ENCODE measurements around the gene STAT4.
A peak's percentile ranks its signal among the peaks of the same experiment; 100 is the strongest.

The STAT4 gene

GRCh38 chr2:191143791-191144190, 7.0 kb downstream of the STAT4 start:
- no peak for DNase-seq

- no peak for DNase-seq
These were observed 21.9 kb downstream of the STAT4 start for GRCh38 chr2:191128911-191129304.

- no peak for DNase-seq
These were observed 22.5 kb downstream of the STAT4 start for GRCh38 chr2:191128172-191128910.

- DNase-seq, result no peak
These were observed 23.6 kb downstream of the STAT4 start for GRCh38 chr2:191127235-191127634.

- peak; percentile 20 for DNase-seq
These were observed 24.3 kb downstream of the STAT4 start for GRCh38 chr2:191126386-191127085.

- no peak for DNase-seq
These were observed 25.1 kb downstream of the STAT4 start for GRCh38 chr2:191125646-191126045.

GRCh38 chr2:191122638-191123294, 28.0 kb downstream of the STAT4 start:
- DNase-seq, result no peak

GRCh38 chr2:191117341-191117740, 33.5 kb downstream of the STAT4 start:
- DNase-seq, result no peak

- DNase-seq, result no peak
These were observed 35.0 kb downstream of the STAT4 start for GRCh38 chr2:191115804-191116203.

- peak; percentile 52 for DNase-seq
These were observed 35.4 kb downstream of the STAT4 start for GRCh38 chr2:191115391-191115790.

GRCh38 chr2:191114403-191114886, 36.3 kb downstream of the STAT4 start:
- DNase-seq, result peak; percentile 8

GRCh38 chr2:191113761-191114160, 37.0 kb downstream of the STAT4 start:
- no peak for DNase-seq

- DNase-seq, result no peak
These were observed 38.3 kb downstream of the STAT4 start for GRCh38 chr2:191112448-191112901.

GRCh38 chr2:191109888-191110287, 40.9 kb downstream of the STAT4 start:
- DNase-seq, result no peak

- DNase-seq, result no peak
These were observed 42.5 kb downstream of the STAT4 start for GRCh38 chr2:191108331-191108730.

- no peak for DNase-seq
These were observed 45.7 kb downstream of the STAT4 start for GRCh38 chr2:191105082-191105481.

GRCh38 chr2:191103774-191104173, 47.0 kb downstream of the STAT4 start:
- DNase-seq, result no peak

- DNase-seq, result no peak
These were observed 50.6 kb downstream of the STAT4 start for GRCh38 chr2:191100216-191100615.

GRCh38 chr2:191087311-191087710, 63.5 kb downstream of the STAT4 start:
- DNase-seq, result no peak

GRCh38 chr2:191086706-191087105, 64.1 kb downstream of the STAT4 start:
- no peak for DNase-seq

GRCh38 chr2:191083540-191083939, 67.3 kb downstream of the STAT4 start:
- DNase-seq, result no peak

- DNase-seq, result no peak
These were observed 68.5 kb downstream of the STAT4 start for GRCh38 chr2:191082321-191082720.

- no peak for DNase-seq
These were observed 69.2 kb downstream of the STAT4 start for GRCh38 chr2:191081411-191082155.

All from activated gamma-delta T cell treated with Interleukin-2 at 50 U/mL for 16 hours (primary cell).